Neural cell (in vitro differentiated cells): ENCODE measurements around the gene TCF20. TPM values are rescaled to one million over a fixed set of nuclear protein-coding genes. Genes with fewer than 3 reads are reported as not detected.

ENCODE experiments used
- H2AFZ ChIP-seq: fragments of 200-600, 300-800 bp; sonication (generic), shearing (Covaris generic); 2 replicates; pipeline ENCODE4 v1.6.0; 2014; ENCODE audit warnings: low read depth, mild to moderate bottlenecking, antibody characterized with exemption, low read length, moderate library complexity
- H3F3A ChIP-seq: fragments of 200-600 bp; shearing (Covaris generic); 2 replicates; pipeline ENCODE4 v1.6.1; 2016; ENCODE audit warnings: mild to moderate bottlenecking, moderate library complexity, mixed read lengths, antibody characterized with exemption, low read length; ENCODE audit not compliant: insufficient read depth, poor library complexity, severe bottlenecking
- H3K27ac ChIP-seq: fragments of 200-600, 300-800 bp; sonication (generic), shearing (Covaris generic); 2 replicates; pipeline ENCODE4 v1.5.1; 2014; ENCODE audit warnings: mild to moderate bottlenecking, low read length, moderate library complexity
- H3K27me3 ChIP-seq: fragments of 300-800, 200-600 bp; sonication (generic), shearing (Covaris generic); 2 replicates; pipeline ENCODE4 v1.6.0; 2014; ENCODE audit warnings: mild to moderate bottlenecking, low read depth, low read length, moderate library complexity; ENCODE audit not compliant: insufficient read depth
- H3K36me3 ChIP-seq: fragments of 300-800, 200-600 bp; sonication (generic), shearing (Covaris generic); 2 replicates; pipeline ENCODE4 v1.5.1; 2014; ENCODE audit warnings: mild to moderate bottlenecking, antibody characterized with exemption, low read length, moderate library complexity; ENCODE audit not compliant: insufficient read depth
- H3K4me2 ChIP-seq: fragments of 300-800, 200-600 bp; sonication (generic), shearing (Covaris generic); 2 replicates; pipeline ENCODE4 v1.6.0; 2014; ENCODE audit warnings: mild to moderate bottlenecking, low read length
- H3K4me3 ChIP-seq: fragments of 300-800, 200-600 bp; sonication (generic), shearing (Covaris generic); 2 replicates; pipeline ENCODE4 v1.5.1; 2014; ENCODE audit warnings: mild to moderate bottlenecking, low read length, moderate library complexity
- H3K79me2 ChIP-seq: fragments of 200-600 bp; shearing (Covaris generic); replicated peaks from 2 replicates; pipeline ENCODE4 v1.6.0; 2014; ENCODE audit warnings: mild to moderate bottlenecking, low read length, moderate library complexity; ENCODE audit not compliant: insufficient read depth
- H3K9ac ChIP-seq: fragments of 300-800, 200-600 bp; sonication (generic), shearing (Covaris generic); 2 replicates; pipeline ENCODE4 v1.6.1; 2016; ENCODE audit warnings: mild to moderate bottlenecking, low read length, mixed read lengths
- H3K9me2 ChIP-seq: fragments of 200-600 bp; shearing (Covaris generic); 2 replicates; pipeline ENCODE4 v1.6.1; 2016; ENCODE audit warnings: mild to moderate bottlenecking, low read length, mixed read lengths; ENCODE audit not compliant: insufficient read depth
- H3K9me3 ChIP-seq: fragments of 200-600, 300-800 bp; sonication (generic), shearing (Covaris generic); 2 replicates; pipeline ENCODE4 v1.6.1; 2016; ENCODE audit warnings: mild to moderate bottlenecking, mixed run types, low read length, moderate library complexity, mixed read lengths
- H4K20me1 ChIP-seq: fragments of 200-600 bp; shearing (Covaris generic); 2 replicates; pipeline ENCODE4 v1.6.1; 2016; ENCODE audit warnings: mild to moderate bottlenecking, mixed run types; ENCODE audit not compliant: insufficient read depth
- CTCF ChIP-seq: fragments of 450-650 bp; IDR thresholded peaks from 2 replicates; pipeline ENCODE4 v1.5.1; 2014; ENCODE audit warnings: antibody characterized with exemption, mild to moderate bottlenecking, moderate library complexity; ENCODE audit not compliant: poor library complexity, severe bottlenecking
- EP300 ChIP-seq: fragments of 450-650 bp; conservative IDR thresholded peaks from 2 replicates; pipeline ENCODE4 v1.6.1; 2014; ENCODE audit warnings: antibody characterized with exemption, mild to moderate bottlenecking, moderate library complexity; ENCODE audit not compliant: poor library complexity, severe bottlenecking
- EZH2 ChIP-seq: fragments of 200-600, 300-800 bp; shearing (Covaris generic), sonication (generic); IDR thresholded peaks from 2 replicates; pipeline ENCODE4 v1.6.1; 2014; ENCODE audit warnings: antibody characterized with exemption, low read length, borderline replicate concordance, mild to moderate bottlenecking; ENCODE audit not compliant: insufficient read depth, poor library complexity, severe bottlenecking
- MXI1 ChIP-seq: fragments of 450-650 bp; conservative IDR thresholded peaks from 2 replicates; pipeline ENCODE4 v1.6.1; 2014; ENCODE audit warnings: antibody characterized with exemption, mild to moderate bottlenecking; ENCODE audit not compliant: poor library complexity, severe bottlenecking
- POLR2AphosphoS5 ChIP-seq: IDR thresholded peaks from 2 replicates; pipeline ENCODE4 v1.6.1; 2012
- RAD21 ChIP-seq: fragments of 450-650 bp; conservative IDR thresholded peaks from 2 replicates; pipeline ENCODE4 v1.6.1; 2014; ENCODE audit warnings: antibody characterized with exemption, mild to moderate bottlenecking, moderate library complexity
- REST ChIP-seq: IDR thresholded peaks from 2 replicates; pipeline ENCODE4 v1.6.1; 2012; ENCODE audit warnings: borderline replicate concordance
- SMC3 ChIP-seq: fragments of 450-650 bp; conservative IDR thresholded peaks from 2 replicates; pipeline ENCODE4 v1.6.1; 2014; ENCODE audit warnings: antibody characterized with exemption, mild to moderate bottlenecking, moderate library complexity; ENCODE audit not compliant: poor library complexity
- TAF1 ChIP-seq: IDR thresholded peaks from 2 replicates; pipeline ENCODE4 v1.6.1; 2012; ENCODE audit warnings: low read depth
- polyA plus RNA-seq: library from polyadenylated mRNA; depleted of rRNA; stranded (reverse); fragments of >200 nt; gene quantifications from 2 replicates; pipeline ENCODE4 v1.2.3, GENCODE V29; 2014

Gene TCF20
- polyA plus RNA-seq, 1 donor from 2014 or later: 21.9 TPM

GRCh38 chr22:42301077-42301741, 30.8 kb upstream of the TCF20 start (continued):
- TF ChIP-seq SMC3 (no peak), TAF1 (no peak), MXI1 (no peak), EZH2 (no peak)

- H4K20me1 ChIP-seq: no peaks in the 10 kb centered on the region
- no peaks in the 10 kb centered on the region for H3F3A ChIP-seq
- H3K27ac ChIP-seq: peak overlapping the region; percentile 76
- no peaks in the 10 kb centered on the region for H3K9me3 ChIP-seq
- H3K79me2 ChIP-seq: peaks cover 3% of the 10 kb centered on the region
- no peaks in the 10 kb centered on the region for H3K9me2 ChIP-seq
- H3K9ac ChIP-seq: peak overlapping the region; percentile 67
- TF ChIP-seq EP300: no peak
- no peak for TF ChIP-seq TAF1
- no peak for TF ChIP-seq CTCF
- TF ChIP-seq SMC3: no peak
- TF ChIP-seq MXI1: no peak
- no peak for TF ChIP-seq RAD21
- no peak for TF ChIP-seq POLR2AphosphoS5
- no peak for TF ChIP-seq REST
- no peak for TF ChIP-seq EZH2
- H3K4me2 ChIP-seq: peak overlapping the region; percentile 58
- no peaks in the 10 kb centered on the region for H3K36me3 ChIP-seq
- no peaks in the 10 kb centered on the region for H3K27me3 ChIP-seq
- no peak overlapping the region for H2AFZ ChIP-seq
- peak overlapping the region; percentile 55 for H3K4me3 ChIP-seq
Measured at GRCh38 chr22:42300259-42301076, 30.0 kb upstream of the TCF20 start.
